Neural progenitor cell (in vitro differentiated cells): Measurements from ENCODE around the gene PBX2. TPM values are rescaled to one million over a fixed set of nuclear protein-coding genes. Genes with fewer than 3 reads are reported as not detected.
"Not testable (repeated sequence)": the region's sequence is repeated elsewhere in the genome, so short reads cannot be mapped to it uniquely, and the experiment has no call there.

Source experiments
- DNase-seq: peaks from one replicate; pipeline ENCODE4 v3.0.0-alpha.2; 2016; ENCODE audit warnings: low spot score
- H2AFZ ChIP-seq: fragments of 200-600 bp; sonication (generic); replicated peaks from 2 replicates; pipeline ENCODE4 v1.6.1; 2016; ENCODE audit warnings: antibody characterized with exemption
- H3F3A ChIP-seq: fragments of 200-600 bp; sonication (generic); 2 replicates; pipeline ENCODE4 v1.6.1; 2016; ENCODE audit warnings: antibody characterized with exemption, low read depth
- H3K27ac ChIP-seq: fragments of 200-600 bp; sonication (generic); 2 replicates; pipeline ENCODE4 v1.5.1; 2016; ENCODE audit warnings: mild to moderate bottlenecking
- H3K27me3 ChIP-seq: fragments of 200-600 bp; sonication (generic); 2 replicates; pipeline ENCODE4 v1.6.1; 2016; ENCODE audit warnings: mild to moderate bottlenecking, moderate library complexity
- H3K36me3 ChIP-seq: fragments of 200-600 bp; sonication (generic); 2 replicates; pipeline ENCODE4 v1.5.1; 2016
- H3K4me1 ChIP-seq: fragments of 200-600 bp; sonication (generic); 2 replicates; pipeline ENCODE4 v1.6.1; 2016; ENCODE audit warnings: mixed run types
- H3K4me2 ChIP-seq: fragments of 200-600 bp; sonication (generic); 2 replicates; pipeline ENCODE4 v1.6.1; 2016
- H3K4me3 ChIP-seq: fragments of 200-600 bp; sonication (generic); 2 replicates; pipeline ENCODE4 v1.5.1; 2016
- H3K79me2 ChIP-seq: fragments of 200-600 bp; sonication (generic); 2 replicates; pipeline ENCODE4 v1.6.1; 2016; ENCODE audit warnings: low read depth
- H3K9ac ChIP-seq: fragments of 200-600 bp; sonication (generic); 2 replicates; pipeline ENCODE4 v1.6.1; 2016
- H3K9me3 ChIP-seq: fragments of 200-600 bp; sonication (generic); 2 replicates; pipeline ENCODE4 v1.5.1; 2016; ENCODE audit warnings: low read depth
- H4K20me1 ChIP-seq: fragments of 200-600 bp; sonication (generic); 2 replicates; pipeline ENCODE4 v1.6.1; 2016; ENCODE audit warnings: low read depth
- H3K27ac Mint-ChIP-seq: 3 replicates; pipeline ENCODE4 v1.8.0; 2021; ENCODE audit warnings: mixed read lengths
- H3K27me3 Mint-ChIP-seq: 2 replicates; pipeline ENCODE4 v1.8.0; 2022; ENCODE audit warnings: low read depth, mild to moderate bottlenecking, inconsistent platforms, moderate library complexity, mixed read lengths; ENCODE audit not compliant: insufficient read depth
- H3K36me3 Mint-ChIP-seq: 3 replicates; pipeline ENCODE4 v1.8.0; 2021; ENCODE audit warnings: mixed read lengths
- H3K4me1 Mint-ChIP-seq: 3 replicates; pipeline ENCODE4 v1.8.0; 2021; ENCODE audit warnings: mixed read lengths
- H3K4me3 Mint-ChIP-seq: 3 replicates; pipeline ENCODE4 v1.8.0; 2021; ENCODE audit warnings: mild to moderate bottlenecking, moderate library complexity, mixed read lengths
- H3K9me3 Mint-ChIP-seq: 3 replicates; pipeline ENCODE4 v1.8.0; 2020; ENCODE audit warnings: mixed read lengths
- CTCF ChIP-seq: fragments of 200-600 bp; sonication (generic); IDR thresholded peaks from 2 replicates; pipeline ENCODE4 v1.5.1; 2017; ENCODE audit warnings: antibody characterized with exemption, mild to moderate bottlenecking
- EZH2 ChIP-seq: fragments of 200-600 bp; sonication (generic); IDR thresholded peaks from 2 replicates; pipeline ENCODE4 v1.6.1; 2017; ENCODE audit warnings: antibody characterized with exemption, mild to moderate bottlenecking, moderate library complexity
- EZH2phosphoT487 ChIP-seq: fragments of 200-600 bp; sonication (generic); IDR thresholded peaks from 2 replicates; pipeline ENCODE4 v1.6.1; 2017; ENCODE audit warnings: antibody characterized with exemption
- total RNA-seq: library from RNA; depleted of rRNA; stranded (reverse); fragments of >200 nt; gene quantifications from 2 replicates; pipeline ENCODE4 v1.2.3, GENCODE V29; 2015; ENCODE audit warnings: low replicate concordance

Gene PBX2
- total RNA-seq, 1 donor from 2014 or later, result 53.3 TPM

DNA sequence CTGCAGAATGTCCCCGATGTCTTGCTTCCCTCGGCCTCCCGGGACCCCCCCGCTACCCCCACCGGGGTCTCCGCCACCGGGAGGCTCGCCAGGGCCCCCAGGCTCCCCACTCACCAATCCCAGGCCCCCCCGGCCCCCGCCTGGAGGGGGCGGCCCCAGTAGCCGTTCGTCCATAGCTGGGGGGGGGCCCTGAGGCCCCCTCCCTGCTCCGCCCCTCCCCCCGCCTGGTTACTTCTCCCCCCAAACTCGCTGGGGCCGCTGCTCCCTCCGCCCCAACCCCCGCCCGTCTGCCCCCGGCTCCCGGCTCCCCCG is 304 bp downstream of the PBX2 start:
- no peak for TF ChIP-seq CTCF
- TF ChIP-seq EZH2, result no peak
- TF ChIP-seq EZH2phosphoT487, result no peak
- peaks cover 22% of the 10 kb centered on the region for H3K4me1 ChIP-seq
- H3F3A ChIP-seq, result peaks cover 42% of the 10 kb centered on the region
- H4K20me1 ChIP-seq, result peaks cover 27% of the 10 kb centered on the region
- Mint-ChIP-seq H3K4me1 (peaks cover 65% of the 10 kb centered on the region), H3K27ac (peak overlapping the region; percentile 96), H3K27me3 (peaks cover 12% of the 10 kb centered on the region), H3K4me3 (peak overlapping the region; percentile 93), H3K9me3 (no peaks in the 10 kb centered on the region), H3K36me3 (peaks cover 15% of the 10 kb centered on the region)
- no peaks in the 10 kb centered on the region for H3K36me3 ChIP-seq
- peak; percentile 38 for DNase-seq
- H3K9ac ChIP-seq, result peak overlapping the region; percentile 59
- H2AFZ ChIP-seq, result no peak overlapping the region
- peaks cover 36% of the 10 kb centered on the region for H3K79me2 ChIP-seq
- H3K27ac ChIP-seq, result peak overlapping the region; percentile 66
- peak overlapping the region; percentile 88 for H3K4me3 ChIP-seq
- no peaks in the 10 kb centered on the region for H3K9me3 ChIP-seq
- peak overlapping the region; percentile 99 for H3K4me2 ChIP-seq
- H3K27me3 ChIP-seq, result no peaks in the 10 kb centered on the region

GRCh38 chr6:32189069-32189741 is 797 bp downstream of the PBX2 start:
- H3K36me3 ChIP-seq, result no peaks in the 10 kb centered on the region
- H3K9ac ChIP-seq, result peak overlapping the region; percentile 59
- H3K27ac ChIP-seq, result peak overlapping the region; percentile 66
- peak overlapping the region; percentile 88 for H3K4me3 ChIP-seq
- no peak for DNase-seq
- peaks cover 62% of the 10 kb centered on the region for H3K4me1 Mint-ChIP-seq
- H3K4me3 Mint-ChIP-seq, result peak overlapping the region; percentile 93
- peaks cover 27% of the 10 kb centered on the region for H4K20me1 ChIP-seq
- peaks cover 36% of the 10 kb centered on the region for H3K79me2 ChIP-seq
- H3K36me3 Mint-ChIP-seq, result peaks cover 15% of the 10 kb centered on the region
- H3K27ac Mint-ChIP-seq, result peak overlapping the region; percentile 96
- no peaks in the 10 kb centered on the region for H3K9me3 Mint-ChIP-seq
- no peaks in the 10 kb centered on the region for H3K27me3 ChIP-seq
- peaks cover 42% of the 10 kb centered on the region for H3F3A ChIP-seq
- H3K4me2 ChIP-seq, result peak overlapping the region; percentile 99
- TF ChIP-seq EZH2 (no peak), EZH2phosphoT487 (no peak), CTCF (no peak)
- no peak overlapping the region for H2AFZ ChIP-seq
- peaks cover 20% of the 10 kb centered on the region for H3K4me1 ChIP-seq
- peaks cover 12% of the 10 kb centered on the region for H3K27me3 Mint-ChIP-seq
- no peaks in the 10 kb centered on the region for H3K9me3 ChIP-seq

DNA sequence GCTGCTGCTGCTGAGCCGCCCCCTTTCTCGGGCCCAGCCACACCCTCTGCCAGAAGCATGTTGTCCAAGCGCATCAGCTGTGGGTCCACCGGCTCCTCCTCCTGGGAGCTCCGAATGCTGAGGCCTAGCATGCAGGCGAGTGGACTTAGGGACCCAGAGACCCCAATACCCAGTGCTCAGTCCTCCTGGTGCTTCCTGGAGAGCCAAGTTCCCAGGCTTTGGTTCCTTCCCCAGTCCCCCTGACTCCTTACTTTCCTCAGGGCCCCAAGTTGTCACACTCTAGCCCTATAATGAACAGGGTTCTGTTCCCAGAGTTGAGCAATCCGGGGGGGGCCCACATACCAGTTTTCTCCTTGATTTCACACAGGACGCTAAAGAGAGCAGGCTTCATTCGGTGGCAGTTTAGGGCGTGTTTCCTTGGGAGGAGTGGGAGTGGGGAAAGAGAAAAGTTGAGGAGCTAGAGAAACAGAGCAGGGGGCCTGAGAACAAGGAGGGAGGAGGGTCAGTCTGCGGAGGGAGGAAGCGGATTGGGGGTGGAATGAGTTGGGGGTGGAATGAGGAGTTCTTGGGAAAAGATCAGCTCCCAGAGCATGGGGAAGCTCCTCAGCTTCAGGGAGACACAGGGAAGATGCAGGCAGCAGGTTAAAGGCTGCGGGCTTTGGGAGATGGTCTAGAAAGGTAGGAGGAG is 1.5 kb downstream of the PBX2 start:
- H3K9me3 Mint-ChIP-seq, result no peaks in the 10 kb centered on the region
- H3K27me3 ChIP-seq, result no peaks in the 10 kb centered on the region
- H4K20me1 ChIP-seq, result peaks cover 27% of the 10 kb centered on the region
- DNase-seq, result no peak
- H3F3A ChIP-seq, result peaks cover 46% of the 10 kb centered on the region
- peaks cover 58% of the 10 kb centered on the region for H3K4me1 Mint-ChIP-seq
- H3K36me3 ChIP-seq, result no peaks in the 10 kb centered on the region
- no peak for TF ChIP-seq EZH2phosphoT487
- TF ChIP-seq EZH2, result no peak
- no peak for TF ChIP-seq CTCF
- peak overlapping the region; percentile 88 for H3K4me3 ChIP-seq
- peak overlapping the region; percentile 96 for H3K27ac Mint-ChIP-seq
- peaks cover 20% of the 10 kb centered on the region for H3K4me1 ChIP-seq
- no peaks in the 10 kb centered on the region for H3K9me3 ChIP-seq
- H3K9ac ChIP-seq, result peak overlapping the region; percentile 59
- peak overlapping the region; percentile 66 for H3K27ac ChIP-seq
- peaks cover 10% of the 10 kb centered on the region for H3K27me3 Mint-ChIP-seq
- peak overlapping the region; percentile 93 for H3K4me3 Mint-ChIP-seq
- H3K79me2 ChIP-seq, result peaks cover 36% of the 10 kb centered on the region
- peak overlapping the region; percentile 99 for H3K4me2 ChIP-seq
- H3K36me3 Mint-ChIP-seq, result peaks cover 13% of the 10 kb centered on the region
- no peak overlapping the region for H2AFZ ChIP-seq

- H3K9me3 ChIP-seq, H3K9me3 Mint-ChIP-seq, DNase-seq, H2AFZ ChIP-seq, H3K36me3 ChIP-seq, H3K27ac ChIP-seq, H3K27me3 ChIP-seq, H3K27ac Mint-ChIP-seq: not testable (repeated sequence)
- Histone ChIP-seq H3K4me2 (peak overlapping the region; percentile 99), H3K9ac (peak overlapping the region; percentile 59), H3K79me2 (peaks cover 36% of the 10 kb centered on the region), H4K20me1 (peaks cover 27% of the 10 kb centered on the region), H3K4me3 (peak overlapping the region; percentile 88), H3F3A (peaks cover 50% of the 10 kb centered on the region), H3K4me1 (peaks cover 18% of the 10 kb centered on the region)
- Mint-ChIP-seq H3K36me3 (peaks cover 14% of the 10 kb centered on the region), H3K27me3 (peaks cover 10% of the 10 kb centered on the region), H3K4me3 (peak overlapping the region; percentile 93), H3K4me1 (peaks cover 55% of the 10 kb centered on the region)
Observed at GRCh38 chr6:32187725-32188380, 2.1 kb downstream of the PBX2 start.
